Suprapubic skin (tissue), 4 donors: Measurements from ENCODE around the gene DHX58. TPM values are rescaled to one million over a fixed set of nuclear protein-coding genes. Genes with fewer than 3 reads are reported as not detected.

Source experiments
- DNase-seq, 2 donors: peaks; one replicate each; pipeline ENCODE4 v3.0.0-alpha.2; 2019; ENCODE audit warnings: low spot score in 2 of 2
- H3K27ac ChIP-seq: fragments of 200-600 bp; sonication (generic); one replicate; pipeline ENCODE4 v1.5.1; 2019
- H3K27me3 ChIP-seq: fragments of 200-600 bp; sonication (generic); one replicate; pipeline ENCODE4 v1.5.1; 2019
- H3K36me3 ChIP-seq: fragments of 200-600 bp; sonication (generic); one replicate; pipeline ENCODE4 v1.5.1; 2019
- H3K4me1 ChIP-seq: fragments of 200-600 bp; sonication (generic); one replicate; pipeline ENCODE4 v1.5.1; 2019
- H3K4me3 ChIP-seq: fragments of 200-600 bp; sonication (generic); one replicate; pipeline ENCODE4 v1.5.1; 2019; ENCODE audit warnings: mild to moderate bottlenecking
- H3K9me3 ChIP-seq: fragments of 200-600 bp; sonication (generic); one replicate; pipeline ENCODE4 v1.5.1; 2019
- EP300 ChIP-seq: sonication (generic); formaldehyde crosslinking; IDR thresholded peaks from one replicate; pipeline ENCODE4 v1.6.1; 2017; ENCODE audit warnings: antibody characterized with exemption
- POLR2A ChIP-seq, 2 donors: fragments of 450-650 bp; IDR thresholded peaks; one replicate each; pipeline ENCODE4 v1.6.1; 2017; ENCODE audit warnings: antibody characterized with exemption in 2 of 2, mild to moderate bottlenecking in 2 of 2, moderate library complexity in 2 of 2
- POLR2AphosphoS5 ChIP-seq, 3 donors: sonication (generic); formaldehyde crosslinking; IDR thresholded peaks; one replicate each; pipeline ENCODE4 v1.6.1; 2017; ENCODE audit warnings: antibody characterized with exemption in 3 of 3
- WGBS: methylation state at CpG from one replicate; pipeline ENCODE4 v1.1.5; 2018; 5-methylcytosine and 5-hydroxymethylcytosine counted together
- total RNA-seq, 4 donors: library from RNA; depleted of rRNA; stranded (reverse); fragments of >200 nt; gene quantifications; one replicate each; pipeline ENCODE4 v1.1.0, GENCODE V29; 2016
- TF ChIP-seq, protein P1 (sequence below), 2 donors: fragments of 200-600 bp in 1 of 2; fragments of 450-650 bp in 1 of 2; sonication (generic) in 1 of 2; IDR thresholded peaks; one replicate each; pipeline ENCODE4 v1.5.1; 2016 to 2019; ENCODE audit warnings: antibody characterized with exemption in 2 of 2, mild to moderate bottlenecking in 1 of 2, moderate library complexity in 1 of 2

DHX58 gene
- total RNA-seq, 4 donors from 2014 or later, result 8.2 to 14.2 (median 11.9) TPM

DNA sequence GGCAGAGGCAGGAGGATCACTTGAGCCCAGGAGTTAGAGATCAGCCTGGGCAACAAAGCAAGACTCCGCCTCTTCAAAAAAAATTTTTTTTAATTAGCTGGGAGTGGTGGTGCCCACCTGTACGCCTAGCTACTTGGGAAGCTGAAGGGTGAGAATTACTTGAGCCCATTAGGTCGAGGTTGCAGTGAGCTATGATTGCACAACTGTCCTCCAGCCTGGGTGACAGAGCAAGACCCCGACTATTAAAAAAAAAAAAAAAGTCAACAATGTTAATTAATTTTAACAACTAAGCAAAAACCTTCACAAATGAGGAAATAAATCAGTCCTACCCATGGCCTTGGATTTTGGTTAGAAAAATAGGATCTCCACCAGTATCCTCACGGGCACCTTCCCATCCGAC is 5.4 kb downstream of the DHX58 start:
- no peaks in the 10 kb centered on the region for H3K9me3 ChIP-seq
- H3K27me3 ChIP-seq, result no peaks in the 10 kb centered on the region
- peaks cover 27% of the 10 kb centered on the region for H3K4me1 ChIP-seq
- no peak for DNase-seq
- peak overlapping the region; percentile 33 for H3K4me3 ChIP-seq
- H3K36me3 ChIP-seq, result peaks cover 14% of the 10 kb centered on the region
- 79% methylated on average over 6 of the region's 6 CpGs for WGBS
- no peak overlapping the region for H3K27ac ChIP-seq
- TF ChIP-seq EP300 (no peak), POLR2AphosphoS5 (IDR thresholded peaks at IDR 0.05) (no peak)
- TF ChIP-seq, protein P1, sequence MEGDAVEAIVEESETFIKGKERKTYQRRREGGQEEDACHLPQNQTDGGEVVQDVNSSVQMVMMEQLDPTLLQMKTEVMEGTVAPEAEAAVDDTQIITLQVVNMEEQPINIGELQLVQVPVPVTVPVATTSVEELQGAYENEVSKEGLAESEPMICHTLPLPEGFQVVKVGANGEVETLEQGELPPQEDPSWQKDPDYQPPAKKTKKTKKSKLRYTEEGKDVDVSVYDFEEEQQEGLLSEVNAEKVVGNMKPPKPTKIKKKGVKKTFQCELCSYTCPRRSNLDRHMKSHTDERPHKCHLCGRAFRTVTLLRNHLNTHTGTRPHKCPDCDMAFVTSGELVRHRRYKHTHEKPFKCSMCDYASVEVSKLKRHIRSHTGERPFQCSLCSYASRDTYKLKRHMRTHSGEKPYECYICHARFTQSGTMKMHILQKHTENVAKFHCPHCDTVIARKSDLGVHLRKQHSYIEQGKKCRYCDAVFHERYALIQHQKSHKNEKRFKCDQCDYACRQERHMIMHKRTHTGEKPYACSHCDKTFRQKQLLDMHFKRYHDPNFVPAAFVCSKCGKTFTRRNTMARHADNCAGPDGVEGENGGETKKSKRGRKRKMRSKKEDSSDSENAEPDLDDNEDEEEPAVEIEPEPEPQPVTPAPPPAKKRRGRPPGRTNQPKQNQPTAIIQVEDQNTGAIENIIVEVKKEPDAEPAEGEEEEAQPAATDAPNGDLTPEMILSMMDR (IDR thresholded peaks at IDR 0.05), result no peak

DNA sequence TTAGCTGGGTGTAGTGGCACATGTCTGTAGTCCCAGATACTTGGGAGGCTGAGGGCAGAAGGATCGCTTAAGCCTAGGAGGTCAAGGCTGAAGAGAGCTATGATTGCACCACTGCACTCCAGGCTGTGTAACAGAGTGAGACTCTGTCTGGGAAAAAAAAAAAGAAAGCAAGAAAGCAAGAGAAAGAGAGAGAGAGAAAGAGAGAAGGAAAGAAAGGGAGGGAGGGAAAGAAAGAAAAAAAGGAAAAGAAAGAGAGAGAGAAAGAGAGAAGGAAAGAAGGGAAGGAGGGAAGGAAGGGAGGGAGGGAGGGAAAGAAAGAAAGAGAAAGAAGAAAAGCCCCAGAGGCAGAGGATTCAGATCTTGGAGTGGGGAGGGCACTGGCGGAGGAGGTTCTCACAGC is 6.5 kb downstream of the DHX58 start:
- peaks cover 21% of the 10 kb centered on the region for H3K4me1 ChIP-seq
- H3K9me3 ChIP-seq, result no peaks in the 10 kb centered on the region
- H3K36me3 ChIP-seq, result peaks cover 14% of the 10 kb centered on the region
- TF ChIP-seq POLR2A (IDR thresholded peaks at IDR 0.05) (no peak), EP300 (no peak), POLR2AphosphoS5 (IDR thresholded peaks at IDR 0.05) (no peak)
- TF ChIP-seq, protein P1 (IDR thresholded peaks at IDR 0.05), result no peak
- no peak overlapping the region for H3K27ac ChIP-seq
- no peaks in the 10 kb centered on the region for H3K27me3 ChIP-seq
- H3K4me3 ChIP-seq, result no peak overlapping the region
- no peak for DNase-seq
- 76% methylated on average over 2 of the region's 2 CpGs for WGBS

DNA sequence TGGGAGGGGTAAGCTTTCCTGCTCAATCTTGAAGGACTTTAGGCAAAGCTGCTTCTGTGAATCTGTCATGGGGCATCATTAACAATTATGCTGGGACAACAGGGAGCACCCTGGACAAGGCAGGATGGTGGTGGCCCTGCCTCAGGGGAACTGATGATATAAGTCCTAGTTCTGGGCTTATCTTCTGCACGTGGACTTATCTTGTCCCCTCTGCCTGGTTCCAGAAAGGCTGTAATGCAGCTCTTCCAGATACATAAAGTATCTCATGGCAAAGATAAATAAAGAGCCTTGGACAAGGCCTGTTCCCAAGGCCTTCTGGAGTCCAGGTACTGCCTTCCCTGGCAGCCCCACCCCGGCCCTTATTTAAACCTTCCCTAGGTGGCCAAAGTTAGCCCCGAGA is 8.2 kb downstream of the DHX58 start:
- H3K9me3 ChIP-seq, result no peaks in the 10 kb centered on the region
- H3K4me3 ChIP-seq, result no peak overlapping the region
- H3K4me1 ChIP-seq, result peaks cover 19% of the 10 kb centered on the region
- peaks cover 14% of the 10 kb centered on the region for H3K36me3 ChIP-seq
- TF ChIP-seq POLR2A (IDR thresholded peaks at IDR 0.05), result no peak
- TF ChIP-seq POLR2AphosphoS5 (IDR thresholded peaks at IDR 0.05), result no peak
- no peak for TF ChIP-seq EP300
- TF ChIP-seq, protein P1 (IDR thresholded peaks at IDR 0.05), result no peak
- no peak overlapping the region for H3K27ac ChIP-seq
- WGBS, result 90% methylated on average over 3 of the region's 3 CpGs
- no peak for DNase-seq
- no peaks in the 10 kb centered on the region for H3K27me3 ChIP-seq

GRCh38 chr17:42103221-42103954 is 9.1 kb downstream of the DHX58 start:
- no peak for TF ChIP-seq POLR2A (IDR thresholded peaks at IDR 0.05)
- H3K4me3 ChIP-seq, result no peak overlapping the region
- H3K4me1 ChIP-seq, result peaks cover 21% of the 10 kb centered on the region
- no peak for DNase-seq
- WGBS, result 79% methylated on average over 11 of the region's 11 CpGs
- peaks cover under 1% of the 10 kb centered on the region for H3K27me3 ChIP-seq
- peaks cover 14% of the 10 kb centered on the region for H3K36me3 ChIP-seq
- no peak overlapping the region for H3K27ac ChIP-seq
- H3K9me3 ChIP-seq, result no peaks in the 10 kb centered on the region

DNA sequence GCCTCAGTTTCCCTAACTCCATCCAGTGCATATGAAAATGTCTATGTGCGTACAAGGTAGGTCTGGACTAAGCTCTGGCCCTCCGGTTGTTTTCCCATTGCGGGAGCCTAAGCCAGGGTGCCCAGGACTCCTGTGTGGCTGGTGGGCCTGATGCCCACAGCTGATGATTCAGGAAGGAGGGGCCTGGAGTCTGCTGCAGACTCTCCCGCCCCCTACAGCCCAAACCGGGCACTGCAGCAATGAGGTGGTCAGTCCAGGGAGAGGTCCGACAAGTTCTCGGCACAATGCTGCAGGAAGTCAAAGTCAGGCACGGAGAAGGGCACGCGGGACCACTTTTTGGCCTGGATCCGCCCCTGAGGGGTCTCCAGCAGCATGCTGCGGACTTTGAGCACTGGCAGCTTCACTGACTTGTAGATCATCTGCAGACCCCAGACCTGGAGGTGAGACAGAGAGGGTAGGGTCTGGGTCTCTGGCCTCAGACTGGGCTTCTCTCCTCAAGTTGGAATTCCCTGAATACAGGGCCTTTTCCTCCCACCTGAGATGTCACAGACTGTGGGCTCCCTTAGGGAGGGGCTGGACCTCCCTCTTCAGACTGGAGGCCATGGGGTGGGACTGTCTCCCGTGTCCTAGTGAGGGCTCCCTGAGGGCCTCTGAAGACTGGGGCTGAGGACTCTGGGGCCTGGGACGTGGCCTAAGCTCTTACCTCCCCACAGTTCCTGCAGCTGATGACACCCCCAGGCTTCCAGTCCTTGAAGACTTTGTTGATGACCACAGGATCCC is 10.8 kb downstream of the DHX58 start:
- 54% methylated on average over 12 of the region's 14 CpGs for WGBS
- Histone ChIP-seq H3K4me3 (no peak overlapping the region), H3K36me3 (peaks cover 11% of the 10 kb centered on the region), H3K27ac (no peak overlapping the region), H3K4me1 (peaks cover 23% of the 10 kb centered on the region), H3K27me3 (peaks cover 17% of the 10 kb centered on the region), H3K9me3 (no peaks in the 10 kb centered on the region)
- DNase-seq, result no peak
- TF ChIP-seq POLR2A (IDR thresholded peaks at IDR 0.05), result no peak
- no peak for TF ChIP-seq EP300
- no peak for TF ChIP-seq POLR2AphosphoS5 (IDR thresholded peaks at IDR 0.05)
- TF ChIP-seq, protein P1 (IDR thresholded peaks at IDR 0.05), result peak in 1 of 2 donors; percentile 78
